ENCODE results near the gene NXPE3. TPM values are rescaled to one million over a fixed set of nuclear protein-coding genes. Genes with fewer than 3 reads are reported as not detected.
"Not testable (repeated sequence)": the region's sequence is repeated elsewhere in the genome, so short reads cannot be mapped to it uniquely, and the experiment has no call there.

NXPE3 gene
- total RNA-seq, 3 donors from 2014 or later, result 1.7 to 15.1 (median 3.8) TPM

DNA sequence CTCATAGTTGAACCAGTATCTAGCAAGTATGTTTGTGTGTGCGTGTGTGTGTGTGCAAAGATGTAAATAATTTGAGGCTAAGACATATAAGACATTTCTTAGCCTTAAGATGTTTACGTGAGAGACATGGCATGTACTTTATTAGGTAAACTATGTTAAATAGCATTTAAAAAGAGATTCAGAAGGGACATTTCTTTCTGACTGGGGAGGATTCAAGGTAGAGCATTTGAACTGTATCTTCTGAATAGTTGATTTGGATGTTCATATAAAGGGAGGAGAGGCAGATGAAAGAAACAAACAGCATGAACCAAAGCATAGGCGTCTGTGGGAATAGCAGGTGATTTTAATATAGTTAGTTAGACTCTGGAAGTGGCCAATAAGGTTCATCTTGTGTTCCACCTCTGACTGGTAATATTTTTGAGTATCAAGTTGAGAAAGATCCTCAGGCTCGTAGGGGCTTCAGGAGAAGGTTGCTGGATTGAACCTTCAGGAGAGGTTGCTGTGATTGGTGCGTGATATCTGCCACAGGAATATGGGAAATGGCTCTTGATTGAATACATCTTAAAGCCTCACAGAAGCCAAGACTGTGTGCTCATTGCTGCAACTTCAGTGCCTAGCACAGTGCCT lies 82.9 kb downstream of the NXPE3 start:
- no peaks in the 10 kb centered on the region for H3K36me3 ChIP-seq (ENCODE audit: low read depth)

DNA sequence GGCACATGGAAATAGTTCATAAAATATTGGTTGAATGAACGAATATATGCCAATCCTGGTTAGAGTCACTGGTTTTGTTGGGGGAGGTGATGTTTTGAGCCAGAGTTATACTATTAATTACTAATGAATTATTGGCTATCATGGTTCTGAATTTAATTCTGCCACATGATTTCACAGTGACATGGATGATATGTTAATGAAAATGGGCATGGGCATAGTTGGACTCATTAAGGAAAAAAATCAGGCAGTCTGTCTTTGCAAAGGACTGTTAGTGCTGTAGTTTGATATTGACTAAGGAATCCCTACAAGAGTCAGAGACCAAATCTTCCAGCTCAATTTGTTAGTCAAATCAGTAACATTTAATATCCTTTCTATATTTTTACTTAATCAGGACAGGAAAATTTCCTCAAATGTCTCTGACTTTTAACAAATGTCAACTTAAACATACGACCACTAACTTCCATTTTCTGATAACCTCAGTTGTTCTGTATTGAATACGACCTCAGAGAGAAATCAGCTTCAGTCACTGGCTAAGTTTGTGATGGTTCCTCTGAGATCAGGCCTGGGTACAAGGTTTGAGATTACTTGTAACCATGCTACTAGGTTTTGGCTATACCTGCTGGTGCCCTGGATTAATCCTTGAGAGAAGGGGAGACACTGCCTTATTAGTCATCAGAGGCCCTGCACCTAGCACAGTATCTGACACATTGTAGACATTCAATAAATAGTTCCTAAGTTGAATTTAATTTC lies 83.6 kb downstream of the NXPE3 start:
- TF ChIP-seq, protein P1, sequence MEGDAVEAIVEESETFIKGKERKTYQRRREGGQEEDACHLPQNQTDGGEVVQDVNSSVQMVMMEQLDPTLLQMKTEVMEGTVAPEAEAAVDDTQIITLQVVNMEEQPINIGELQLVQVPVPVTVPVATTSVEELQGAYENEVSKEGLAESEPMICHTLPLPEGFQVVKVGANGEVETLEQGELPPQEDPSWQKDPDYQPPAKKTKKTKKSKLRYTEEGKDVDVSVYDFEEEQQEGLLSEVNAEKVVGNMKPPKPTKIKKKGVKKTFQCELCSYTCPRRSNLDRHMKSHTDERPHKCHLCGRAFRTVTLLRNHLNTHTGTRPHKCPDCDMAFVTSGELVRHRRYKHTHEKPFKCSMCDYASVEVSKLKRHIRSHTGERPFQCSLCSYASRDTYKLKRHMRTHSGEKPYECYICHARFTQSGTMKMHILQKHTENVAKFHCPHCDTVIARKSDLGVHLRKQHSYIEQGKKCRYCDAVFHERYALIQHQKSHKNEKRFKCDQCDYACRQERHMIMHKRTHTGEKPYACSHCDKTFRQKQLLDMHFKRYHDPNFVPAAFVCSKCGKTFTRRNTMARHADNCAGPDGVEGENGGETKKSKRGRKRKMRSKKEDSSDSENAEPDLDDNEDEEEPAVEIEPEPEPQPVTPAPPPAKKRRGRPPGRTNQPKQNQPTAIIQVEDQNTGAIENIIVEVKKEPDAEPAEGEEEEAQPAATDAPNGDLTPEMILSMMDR (IDR thresholded peaks at IDR 0.05), result no peak
- no peaks in the 10 kb centered on the region for H3K4me1 ChIP-seq (ENCODE audit: low read depth)
- no peaks in the 10 kb centered on the region for H3K9me3 ChIP-seq
- no peaks in the 10 kb centered on the region for H3K36me3 ChIP-seq (ENCODE audit: low read depth)
- ATAC-seq (peak; percentile 19), DNase-seq (no peak)
- intact Hi-C loops (cut with DNase I, micrococcal nuclease), result no loop called here
- H3K4me3 ChIP-seq, result no peak overlapping the region

More for the DNA sequence above, 82.9 kb downstream of the NXPE3 start:
- Histone ChIP-seq H3K4me3 (no peak overlapping the region), H3K9me3 (no peaks in the 10 kb centered on the region), H3K4me1 (ENCODE audit: low read depth) (no peaks in the 10 kb centered on the region)
- peak; percentile 3 for ATAC-seq
- TF ChIP-seq, protein P1 (IDR thresholded peaks at IDR 0.05), result no peak
- DNase-seq, result no peak
- intact Hi-C loops (cut with DNase I, micrococcal nuclease), result no loop called here

DNA sequence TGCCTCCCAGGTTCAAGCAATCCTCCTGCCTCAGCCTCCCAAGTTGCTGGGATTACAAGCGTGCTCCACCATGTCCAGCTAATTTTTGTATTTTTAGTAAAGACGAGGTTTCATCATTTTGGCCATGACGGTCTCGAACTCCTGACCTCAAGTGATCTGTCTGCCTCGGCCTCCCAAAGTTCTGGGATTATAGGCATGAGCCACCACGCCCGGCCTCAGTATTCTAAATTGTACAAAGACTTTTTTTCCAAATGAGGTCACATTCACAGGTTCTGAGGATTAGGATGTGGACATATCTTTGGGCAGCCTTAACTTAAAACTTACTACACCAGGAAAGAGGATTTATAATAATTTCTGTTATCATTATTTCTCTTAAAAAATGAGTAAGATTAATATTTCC lies 85.9 kb downstream of the NXPE3 start:
- H3K4me1 ChIP-seq (ENCODE audit: low read depth); intact Hi-C loops (cut with DNase I, micrococcal nuclease); H3K9me3 ChIP-seq; H3K36me3 ChIP-seq (ENCODE audit: low read depth); DNase-seq; ATAC-seq; H3K4me3 ChIP-seq: not testable (repeated sequence)

DNA sequence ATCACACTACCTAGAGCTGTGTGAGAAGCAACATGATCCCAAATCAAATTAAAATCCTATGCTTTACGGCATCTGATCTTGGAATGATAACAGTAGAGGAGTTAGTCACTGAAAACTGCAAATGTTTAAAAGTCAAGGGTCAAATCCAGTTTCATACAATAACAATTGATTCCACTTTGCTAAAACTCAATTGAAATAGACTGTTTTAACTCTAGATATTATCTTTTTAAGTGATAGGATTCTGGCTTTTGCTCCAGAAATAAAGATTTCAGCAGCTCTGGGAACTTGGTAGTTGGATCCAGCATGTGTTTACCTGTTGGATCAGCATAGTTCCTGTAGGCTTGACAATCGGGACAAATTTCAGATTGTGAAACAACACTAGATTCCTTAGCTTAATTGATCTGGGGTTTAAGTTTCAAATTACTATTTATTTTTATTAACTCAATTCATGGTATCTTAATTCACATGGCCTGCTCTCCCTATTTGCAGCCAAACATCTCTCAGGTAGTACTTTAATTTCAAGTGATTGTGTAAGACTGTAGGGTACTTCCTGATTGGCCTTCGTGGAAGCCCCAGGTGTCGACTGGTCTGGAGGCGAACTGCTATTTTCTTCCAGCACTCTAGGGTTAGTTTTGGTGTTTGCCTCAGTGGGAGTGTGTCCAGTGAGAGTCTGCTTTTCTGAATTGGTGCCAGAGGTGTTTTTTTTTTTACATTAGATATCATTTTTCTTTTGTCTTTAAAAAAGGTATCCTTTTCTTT lies 86.9 kb downstream of the NXPE3 start:
- Histone ChIP-seq H3K4me3 (no peak overlapping the region), H3K9me3 (no peaks in the 10 kb centered on the region), H3K36me3 (ENCODE audit: low read depth) (no peaks in the 10 kb centered on the region), H3K4me1 (ENCODE audit: low read depth) (no peaks in the 10 kb centered on the region)
- intact Hi-C loops (cut with DNase I, micrococcal nuclease), result no loop called here
- DNase-seq, result no peak
- ATAC-seq, result peak; percentile 38
- TF ChIP-seq, protein P1 (IDR thresholded peaks at IDR 0.05), result no peak

DNA sequence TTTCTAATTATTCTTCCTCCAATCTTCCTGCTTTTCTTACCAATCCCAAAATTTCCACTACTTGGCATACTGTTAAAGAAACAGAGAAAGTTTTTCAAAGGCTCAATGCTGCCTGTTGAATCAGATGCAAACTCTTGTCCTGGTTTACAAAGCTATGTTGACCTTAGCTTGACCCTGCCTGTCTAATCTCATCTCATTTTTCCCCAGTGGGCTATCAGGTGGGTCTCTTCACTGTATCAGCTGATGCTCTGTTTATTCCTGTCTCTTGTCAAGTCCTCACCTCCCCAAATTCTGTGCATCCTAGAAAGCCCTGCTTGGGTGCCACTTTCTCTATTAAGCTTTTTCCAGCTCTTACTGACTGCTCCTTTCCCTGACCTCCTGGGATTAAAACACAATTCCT lies 88.5 kb downstream of the NXPE3 start:
- Histone ChIP-seq H3K9me3 (no peaks in the 10 kb centered on the region), H3K36me3 (ENCODE audit: low read depth) (no peaks in the 10 kb centered on the region), H3K4me3 (no peak overlapping the region), H3K4me1 (ENCODE audit: low read depth) (no peaks in the 10 kb centered on the region)
- ATAC-seq (no peak), DNase-seq (no peak)
- intact Hi-C loops (cut with DNase I, micrococcal nuclease), result no loop called here
- TF ChIP-seq, protein P1 (IDR thresholded peaks at IDR 0.05), result no peak

DNA sequence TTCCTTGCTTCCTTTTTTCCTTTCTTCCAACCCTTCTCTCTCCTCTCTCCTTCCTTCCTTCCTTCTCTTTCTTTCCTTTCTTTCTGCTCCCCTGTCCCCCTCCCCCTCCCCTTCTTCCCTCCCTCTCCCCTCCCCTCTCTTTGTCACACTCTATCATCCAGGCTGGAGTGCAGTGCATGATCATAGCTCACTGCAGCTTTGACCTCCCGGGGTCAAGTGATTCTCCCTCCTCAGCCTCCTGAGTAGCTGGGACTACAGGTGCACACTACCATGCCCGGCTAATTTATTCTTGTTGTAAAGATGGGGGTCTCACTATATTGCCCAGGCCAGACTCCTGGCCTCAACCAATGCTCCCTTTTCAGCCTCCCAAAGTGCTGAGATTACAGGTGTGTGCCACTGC lies 89.0 kb downstream of the NXPE3 start:
- no peak overlapping the region for H3K4me3 ChIP-seq
- ATAC-seq (no peak), DNase-seq (no peak)
- H3K9me3 ChIP-seq, result no peaks in the 10 kb centered on the region
- TF ChIP-seq, protein P1 (IDR thresholded peaks at IDR 0.05), result no peak
- H3K4me1 ChIP-seq (ENCODE audit: low read depth), result no peaks in the 10 kb centered on the region
- intact Hi-C loops (cut with DNase I, micrococcal nuclease), result no loop called here
- H3K36me3 ChIP-seq (ENCODE audit: low read depth), result no peaks in the 10 kb centered on the region

Measured in mucosa of descending colon (tissue), 3 donors.